ENCODE measurements around the gene ILKAP.

- TF ChIP-seq POLR2AphosphoS5 (IDR thresholded peaks at IDR 0.05; ENCODE audit: low read depth, low read length) (no peak), TAF1 (IDR thresholded peaks at IDR 0.05; ENCODE audit: borderline replicate concordance, insufficient read depth, low read length) (no peak), SIN3A (IDR thresholded peaks at IDR 0.05; ENCODE audit: borderline replicate concordance, insufficient read depth, low read length) (no peak), REST (IDR thresholded peaks at IDR 0.05; ENCODE audit: insufficient read depth in 1 of 2, low read depth in 2 of 2, low read length in 2 of 2) (no peak)
Measured at GRCh38 chr2:238172439-238172838, 31.1 kb downstream of the ILKAP start.

All from PFSK-1 (cell line).